Cardiac muscle cell (in vitro differentiated cells and primary cell): ENCODE data around the gene STARD3NL. TPM values are rescaled to one million over a fixed set of nuclear protein-coding genes. Genes with fewer than 3 reads are reported as not detected.
"Not testable (repeated sequence)": the region's sequence is repeated elsewhere in the genome, so short reads cannot be mapped to it uniquely, and the experiment has no call there.

Source experiments
- DNase-seq, 2 donors: peaks; one replicate each; pipeline versions ENCODE4 v3.0.0 to v3.0.0-alpha.2; 2010 to 2017; ENCODE audit warnings: low read depth in 1 of 2, low spot score in 1 of 2
- H3K27ac ChIP-seq: fragments of 200-600 bp; sonication (generic); 2 replicates; pipeline ENCODE4 v1.5.1; 2016
- H3K27me3 ChIP-seq: fragments of 200-600 bp; sonication (generic); 2 replicates; pipeline ENCODE4 v1.6.0; 2016; ENCODE audit warnings: control low read depth
- H3K36me3 ChIP-seq: fragments of 200-600 bp; sonication (generic); 2 replicates; pipeline ENCODE4 v1.5.1; 2016; ENCODE audit warnings: control low read depth
- H3K4me1 ChIP-seq: fragments of 200-600 bp; sonication (generic); 2 replicates; pipeline ENCODE4 v1.8.1; 2017; ENCODE audit warnings: low read depth, mild to moderate bottlenecking, mixed run types
- H3K4me3 ChIP-seq: fragments of 200-600 bp; sonication (generic); 2 replicates; pipeline ENCODE4 v1.5.1; 2016; ENCODE audit warnings: mild to moderate bottlenecking
- H3K9me3 ChIP-seq: fragments of 200-600 bp; sonication (generic); 2 replicates; pipeline ENCODE4 v1.5.1; 2017; ENCODE audit warnings: low read depth, mild to moderate bottlenecking, control low read depth
- polyA plus RNA-seq: library from polyadenylated mRNA; unstranded; fragments of >200 nt; fragmentation: Nextera tagmentation; extraction: Ambion mirVana; gene quantifications from 2 replicates; pipeline ENCODE4 v1.2.1, GENCODE V29; 2016
- total RNA-seq: library from RNA; depleted of rRNA; stranded (reverse); fragments of >200 nt; gene quantifications from 2 replicates; pipeline ENCODE4 v1.2.3, GENCODE V29; 2016
- TF ChIP-seq, protein P1 (sequence below): IDR thresholded peaks from 2 replicates; pipeline ENCODE4 v1.5.1; 2012; ENCODE audit warnings: low read depth, mild to moderate bottlenecking, low read length

The STARD3NL gene
- total and polyA plus RNA-seq, 2 experiments from 2014 or later = 55.4 to 111 TPM

GRCh38 chr7:38162036-38162435, 16.0 kb upstream of the STARD3NL start:
- no peak overlapping the region for H3K4me3 ChIP-seq
- H3K4me1 ChIP-seq = no peaks in the 10 kb centered on the region
- no peak for DNase-seq
- H3K9me3 ChIP-seq = no peaks in the 10 kb centered on the region
- TF ChIP-seq, protein P1, sequence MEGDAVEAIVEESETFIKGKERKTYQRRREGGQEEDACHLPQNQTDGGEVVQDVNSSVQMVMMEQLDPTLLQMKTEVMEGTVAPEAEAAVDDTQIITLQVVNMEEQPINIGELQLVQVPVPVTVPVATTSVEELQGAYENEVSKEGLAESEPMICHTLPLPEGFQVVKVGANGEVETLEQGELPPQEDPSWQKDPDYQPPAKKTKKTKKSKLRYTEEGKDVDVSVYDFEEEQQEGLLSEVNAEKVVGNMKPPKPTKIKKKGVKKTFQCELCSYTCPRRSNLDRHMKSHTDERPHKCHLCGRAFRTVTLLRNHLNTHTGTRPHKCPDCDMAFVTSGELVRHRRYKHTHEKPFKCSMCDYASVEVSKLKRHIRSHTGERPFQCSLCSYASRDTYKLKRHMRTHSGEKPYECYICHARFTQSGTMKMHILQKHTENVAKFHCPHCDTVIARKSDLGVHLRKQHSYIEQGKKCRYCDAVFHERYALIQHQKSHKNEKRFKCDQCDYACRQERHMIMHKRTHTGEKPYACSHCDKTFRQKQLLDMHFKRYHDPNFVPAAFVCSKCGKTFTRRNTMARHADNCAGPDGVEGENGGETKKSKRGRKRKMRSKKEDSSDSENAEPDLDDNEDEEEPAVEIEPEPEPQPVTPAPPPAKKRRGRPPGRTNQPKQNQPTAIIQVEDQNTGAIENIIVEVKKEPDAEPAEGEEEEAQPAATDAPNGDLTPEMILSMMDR = no peak
- no peaks in the 10 kb centered on the region for H3K36me3 ChIP-seq
- H3K27ac ChIP-seq = no peak overlapping the region
- no peaks in the 10 kb centered on the region for H3K27me3 ChIP-seq

- TF ChIP-seq, protein P1 = no peak
- H3K27me3 ChIP-seq = no peaks in the 10 kb centered on the region
- H3K36me3 ChIP-seq = no peaks in the 10 kb centered on the region
- DNase-seq = no peak
- no peak overlapping the region for H3K27ac ChIP-seq
- H3K4me1 ChIP-seq = no peaks in the 10 kb centered on the region
- no peaks in the 10 kb centered on the region for H3K9me3 ChIP-seq
- H3K4me3 ChIP-seq = no peak overlapping the region
Measured at GRCh38 chr7:38163671-38164070, 14.4 kb upstream of the STARD3NL start.

DNA sequence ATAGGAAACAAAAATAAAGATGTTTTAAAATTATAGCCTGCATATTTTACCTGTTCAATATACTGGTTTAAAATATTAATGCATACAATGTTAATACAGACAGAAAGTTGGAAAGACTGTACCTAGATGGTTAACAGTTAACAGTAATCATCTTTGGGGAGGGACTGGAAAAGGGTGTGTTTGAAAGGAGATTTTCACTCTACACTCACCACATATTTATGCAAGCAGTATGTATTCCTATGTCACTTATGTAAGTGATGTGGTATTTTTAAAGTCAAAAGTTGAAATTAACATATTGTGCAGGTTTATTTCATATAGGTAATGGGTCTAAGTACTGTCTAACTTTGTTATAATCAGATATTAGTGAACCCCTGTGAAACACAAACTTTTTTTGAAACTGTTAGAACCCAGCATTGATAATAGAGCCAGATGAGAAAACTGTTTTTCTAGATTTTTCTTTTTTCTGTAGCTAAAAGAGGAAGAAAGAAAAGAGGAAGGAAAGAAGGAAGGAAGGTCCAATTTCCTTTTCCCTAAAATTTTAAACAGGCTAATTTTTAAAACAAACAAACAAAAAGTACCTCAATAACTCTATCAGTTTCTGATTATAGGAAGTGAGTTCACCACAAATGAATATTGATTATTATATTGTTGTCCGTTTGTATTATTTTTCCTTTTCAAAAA, 9.0 kb upstream of the STARD3NL start:
- DNase-seq = no peak
- TF ChIP-seq, protein P1 = no peak
- no peaks in the 10 kb centered on the region for H3K27me3 ChIP-seq

DNA sequence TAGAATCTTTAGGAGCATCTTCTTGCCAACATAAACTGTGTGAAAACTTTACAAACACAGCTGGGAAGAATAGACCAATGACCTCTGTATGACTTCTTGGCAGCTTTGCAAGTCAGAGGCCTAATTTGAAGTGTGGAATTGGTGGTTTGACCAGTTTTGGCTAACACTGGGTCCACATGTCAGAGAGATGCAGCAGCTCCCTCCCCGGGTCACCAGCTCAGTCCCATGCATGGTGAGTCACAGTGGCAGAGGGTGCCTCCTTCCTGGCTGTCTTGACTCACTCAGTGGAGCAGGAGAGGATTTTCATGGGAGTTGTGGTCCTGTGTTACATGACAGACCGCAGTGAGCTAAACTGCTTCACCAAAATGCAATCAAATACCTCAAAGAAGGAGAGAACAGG, 8.2 kb upstream of the STARD3NL start:
- no peaks in the 10 kb centered on the region for H3K4me1 ChIP-seq
- H3K4me3 ChIP-seq = no peak overlapping the region
- peak in 1 of 2 donors; percentile 45 for DNase-seq
- H3K9me3 ChIP-seq = no peaks in the 10 kb centered on the region
- TF ChIP-seq, protein P1 = no peak
- no peaks in the 10 kb centered on the region for H3K36me3 ChIP-seq
- no peak overlapping the region for H3K27ac ChIP-seq
- H3K27me3 ChIP-seq = no peaks in the 10 kb centered on the region

More for the DNA sequence above, 9.0 kb upstream of the STARD3NL start:
- no peak overlapping the region for H3K27ac ChIP-seq
- H3K9me3 ChIP-seq = no peaks in the 10 kb centered on the region
- no peaks in the 10 kb centered on the region for H3K36me3 ChIP-seq
- no peaks in the 10 kb centered on the region for H3K4me1 ChIP-seq
- H3K4me3 ChIP-seq = no peak overlapping the region

DNA sequence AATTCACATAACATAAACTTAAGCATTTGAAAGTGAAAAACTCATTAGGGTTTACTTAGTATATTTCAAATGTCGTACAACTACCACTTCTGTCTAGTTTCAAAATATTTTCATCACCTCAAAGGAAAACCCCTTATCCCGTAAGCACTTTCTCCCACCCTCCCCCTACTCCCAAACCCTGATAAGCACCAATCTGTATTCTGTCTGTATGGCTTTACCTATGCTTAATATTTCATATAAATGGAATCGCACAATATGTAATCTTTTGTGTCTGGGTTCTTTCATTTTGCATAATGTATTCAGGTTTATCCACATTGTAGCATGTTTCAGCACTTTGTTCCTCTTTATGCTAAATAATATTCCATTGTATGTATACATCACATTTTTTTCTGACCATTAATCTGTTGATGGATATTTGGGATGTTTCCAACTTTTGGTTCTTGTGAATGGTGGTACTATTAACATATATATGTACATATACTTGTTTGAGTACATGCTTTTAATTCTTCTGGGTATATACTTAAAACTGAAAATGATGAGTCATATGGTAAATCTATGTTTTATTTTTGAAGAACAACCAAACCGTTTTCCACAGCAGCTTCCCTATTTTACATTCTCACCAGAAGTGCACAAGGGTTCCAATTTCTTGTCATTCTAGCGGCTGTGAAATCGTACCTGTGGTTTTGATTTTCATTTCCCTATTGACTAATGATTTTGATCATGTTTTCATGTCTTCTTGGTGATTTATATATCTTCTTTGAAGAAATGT, 6.2 kb upstream of the STARD3NL start:
- Histone ChIP-seq H3K27me3 (no peaks in the 10 kb centered on the region), H3K9me3 (no peaks in the 10 kb centered on the region), H3K4me3 (no peak overlapping the region), H3K36me3 (no peaks in the 10 kb centered on the region), H3K27ac (no peak overlapping the region), H3K4me1 (no peaks in the 10 kb centered on the region)
- TF ChIP-seq, protein P1 = no peak
- DNase-seq = no peak

DNA sequence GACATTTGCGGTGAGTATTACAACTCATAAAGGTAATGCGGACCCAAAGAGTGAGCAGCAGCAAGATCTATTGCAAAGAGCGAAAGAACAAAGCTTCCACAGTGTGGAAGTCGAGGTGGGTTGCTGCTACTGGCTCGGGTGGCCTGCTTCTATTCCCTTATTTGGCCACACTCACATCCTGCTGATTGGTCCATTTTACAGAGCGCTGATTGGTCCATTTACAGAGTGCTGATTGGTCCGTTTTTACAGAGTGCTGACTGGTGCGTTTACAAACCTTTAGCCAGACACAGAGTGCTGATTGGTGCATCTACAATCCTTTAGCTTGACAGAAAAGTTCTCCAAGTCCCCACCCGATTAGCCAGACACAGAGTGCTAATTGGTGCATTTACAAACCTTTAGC, 2.5 kb upstream of the STARD3NL start:
- not testable (repeated sequence) for H3K4me3 ChIP-seq, H3K27me3 ChIP-seq, DNase-seq, H3K9me3 ChIP-seq, H3K36me3 ChIP-seq, H3K27ac ChIP-seq
- peaks cover 13% of the 10 kb centered on the region for H3K4me1 ChIP-seq
